ENCODE results near the gene NINL. TPM values are rescaled to one million over a fixed set of nuclear protein-coding genes. Genes with fewer than 3 reads are reported as not detected.

NINL gene
- polyA plus RNA-seq, 1 of the 3 experiments (the other 2 are of a cell fraction) = 22.5 TPM

DNA sequence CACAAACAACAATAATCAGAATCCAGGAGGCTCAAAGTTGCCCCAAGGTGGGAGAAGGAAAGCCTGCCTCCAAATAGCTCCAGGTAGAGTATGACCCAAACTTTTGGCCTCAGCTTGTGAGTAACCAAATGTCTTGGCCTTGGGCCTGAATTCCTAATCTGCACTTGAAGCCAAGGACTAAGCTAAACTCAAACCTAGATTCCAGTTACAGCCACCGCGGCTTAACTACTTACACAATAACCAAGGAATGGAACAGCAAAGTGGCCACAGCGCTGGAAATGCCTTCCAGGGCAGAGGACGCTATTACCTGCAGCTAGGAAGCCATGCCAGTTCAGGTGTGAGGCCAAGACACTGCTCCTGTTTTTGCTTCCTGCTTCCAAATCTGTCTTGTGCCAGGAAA, 4.6 kb downstream of the NINL start:
- DNase-seq = no peak
- ChIA-PET POLR2A (no interaction called here), CTCF (no interaction called here)
- H3K4me3 ChIP-seq (ENCODE audit: low read depth in 2 of 2, low read length in 1 of 2) = no peak overlapping the region
- WGBS (ENCODE audit: low lambda C conversion rate) = 71% methylated on average over 4 of the region's 4 CpGs
- H3K4me1 ChIP-seq (ENCODE audit: control insufficient read depth in 1 of 2, insufficient read depth in 2 of 2, low read depth in 1 of 2, low read length in 1 of 2) = no peaks in the 10 kb centered on the region; a peak in 1 of 4 replicates
- H3K9me2 ChIP-seq = no peaks in the 10 kb centered on the region
- no peaks in the 10 kb centered on the region for H3K9me3 ChIP-seq
- H3K27me3 ChIP-seq (ENCODE audit: insufficient read depth) = no peaks in the 10 kb centered on the region
- peaks cover 88% of the 10 kb centered on the region for H3K79me2 ChIP-seq (ENCODE audit: insufficient read depth)
- no peaks in the 10 kb centered on the region for H3K36me3 ChIP-seq (replicated peaks in 1 of 2; ENCODE audit: control insufficient read depth in 1 of 2, insufficient read depth in 2 of 2, low read length in 1 of 2)
- H3K4me2 ChIP-seq = no peak overlapping the region
- TF ChIP-seq, protein P1, sequence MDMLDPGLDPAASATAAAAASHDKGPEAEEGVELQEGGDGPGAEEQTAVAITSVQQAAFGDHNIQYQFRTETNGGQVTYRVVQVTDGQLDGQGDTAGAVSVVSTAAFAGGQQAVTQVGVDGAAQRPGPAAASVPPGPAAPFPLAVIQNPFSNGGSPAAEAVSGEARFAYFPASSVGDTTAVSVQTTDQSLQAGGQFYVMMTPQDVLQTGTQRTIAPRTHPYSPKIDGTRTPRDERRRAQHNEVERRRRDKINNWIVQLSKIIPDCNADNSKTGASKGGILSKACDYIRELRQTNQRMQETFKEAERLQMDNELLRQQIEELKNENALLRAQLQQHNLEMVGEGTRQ (IDR thresholded peaks at IDR 0.05; ENCODE audit: borderline replicate concordance, low read depth, low read length) = no peak
- TF ChIP-seq JUND (IDR thresholded peaks at IDR 0.05) (no peak), TAF1 (IDR thresholded peaks at IDR 0.05; ENCODE audit: borderline replicate concordance, low read depth, low read length) (no peak), NRF1 (IDR thresholded peaks at IDR 0.05; ENCODE audit: low read depth, low read length) (no peak), SIN3A (IDR thresholded peaks at IDR 0.05; ENCODE audit: borderline replicate concordance, low read depth, low read length) (no peak), RXRA (IDR thresholded peaks at IDR 0.05; ENCODE audit: borderline replicate concordance, low read depth) (no peak), FOXM1 (IDR thresholded peaks at IDR 0.05; ENCODE audit: low read depth) (no peak), NFIC (IDR thresholded peaks at IDR 0.05; ENCODE audit: borderline replicate concordance) (no peak), YY1 (IDR thresholded peaks at IDR 0.05; ENCODE audit: low read depth) (no peak), PBX3 (IDR thresholded peaks at IDR 0.05) (no peak)
- no peaks in the 10 kb centered on the region for H3F3A ChIP-seq (replicated peaks; ENCODE audit: insufficient read depth)
- H2AFZ ChIP-seq (ENCODE audit: low read depth) = no peak overlapping the region
- peaks cover 15% of the 10 kb centered on the region; the same call in 1 of the 2 replicates for H4K20me1 ChIP-seq (ENCODE audit: insufficient read depth)
- H3K27ac ChIP-seq (ENCODE audit: low read depth in 2 of 2, low read length in 1 of 2) = no peak overlapping the region
- H3K9ac ChIP-seq = no peak overlapping the region

- ChIA-PET POLR2A (no interaction called here), CTCF (interaction anchor here (0.6 kb wide), 1 partner anchor 83 kb away, joined by 3 read pairs; no protein-coding TSS in a partner anchor)
- no peak overlapping the region for H3K27ac ChIP-seq (ENCODE audit: low read depth in 2 of 2, low read length in 1 of 2)
- no peaks in the 10 kb centered on the region for H3K27me3 ChIP-seq (ENCODE audit: insufficient read depth)
- no peaks in the 10 kb centered on the region for H3K9me2 ChIP-seq
- H3K4me3 ChIP-seq (ENCODE audit: low read depth in 2 of 2, low read length in 1 of 2) = no peak overlapping the region
- 89% methylated on average over 9 of the region's 11 CpGs for WGBS (ENCODE audit: low lambda C conversion rate)
- no peak overlapping the region for H3K4me2 ChIP-seq
- H3K79me2 ChIP-seq (ENCODE audit: insufficient read depth) = peaks cover 98% of the 10 kb centered on the region
- H3K9ac ChIP-seq = no peak overlapping the region
- peaks cover 0 to 4% of the 10 kb centered on the region in 2 experiments; a peak in 1 of 4 replicates for H3K4me1 ChIP-seq (ENCODE audit: control insufficient read depth in 1 of 2, insufficient read depth in 2 of 2, low read depth in 1 of 2, low read length in 1 of 2)
- H3F3A ChIP-seq (replicated peaks; ENCODE audit: insufficient read depth) = no peaks in the 10 kb centered on the region
- H3K9me3 ChIP-seq = no peaks in the 10 kb centered on the region
- no peak for DNase-seq
- TF ChIP-seq REST (IDR thresholded peaks at IDR 0.05; ENCODE audit: low read depth, low read length) (no peak), TCF12 (IDR thresholded peaks at IDR 0.05) (no peak), EZH2phosphoT487 (IDR thresholded peaks at IDR 0.05; ENCODE audit: borderline replicate concordance, low read depth) (no peak), SMC3 (IDR thresholded peaks at IDR 0.05; ENCODE audit: low read depth, low read length) (no peak), MAX (IDR thresholded peaks at IDR 0.05; ENCODE audit: low read depth) (no peak), CHD2 (IDR thresholded peaks at IDR 0.05; ENCODE audit: low read length, partially characterized antibody) (no peak)
- TF ChIP-seq, protein P1 (IDR thresholded peaks at IDR 0.05; ENCODE audit: borderline replicate concordance, low read depth, low read length) = no peak
- TF ChIP-seq, protein P2, sequence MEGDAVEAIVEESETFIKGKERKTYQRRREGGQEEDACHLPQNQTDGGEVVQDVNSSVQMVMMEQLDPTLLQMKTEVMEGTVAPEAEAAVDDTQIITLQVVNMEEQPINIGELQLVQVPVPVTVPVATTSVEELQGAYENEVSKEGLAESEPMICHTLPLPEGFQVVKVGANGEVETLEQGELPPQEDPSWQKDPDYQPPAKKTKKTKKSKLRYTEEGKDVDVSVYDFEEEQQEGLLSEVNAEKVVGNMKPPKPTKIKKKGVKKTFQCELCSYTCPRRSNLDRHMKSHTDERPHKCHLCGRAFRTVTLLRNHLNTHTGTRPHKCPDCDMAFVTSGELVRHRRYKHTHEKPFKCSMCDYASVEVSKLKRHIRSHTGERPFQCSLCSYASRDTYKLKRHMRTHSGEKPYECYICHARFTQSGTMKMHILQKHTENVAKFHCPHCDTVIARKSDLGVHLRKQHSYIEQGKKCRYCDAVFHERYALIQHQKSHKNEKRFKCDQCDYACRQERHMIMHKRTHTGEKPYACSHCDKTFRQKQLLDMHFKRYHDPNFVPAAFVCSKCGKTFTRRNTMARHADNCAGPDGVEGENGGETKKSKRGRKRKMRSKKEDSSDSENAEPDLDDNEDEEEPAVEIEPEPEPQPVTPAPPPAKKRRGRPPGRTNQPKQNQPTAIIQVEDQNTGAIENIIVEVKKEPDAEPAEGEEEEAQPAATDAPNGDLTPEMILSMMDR (IDR thresholded peaks at IDR 0.05) = no peak
- peaks cover 16% of the 10 kb centered on the region; the same call in 1 of the 2 replicates for H4K20me1 ChIP-seq (ENCODE audit: insufficient read depth)
- no peak overlapping the region for H2AFZ ChIP-seq (ENCODE audit: low read depth)
- no peaks in the 10 kb centered on the region for H3K36me3 ChIP-seq (replicated peaks in 1 of 2; ENCODE audit: control insufficient read depth in 1 of 2, insufficient read depth in 2 of 2, low read length in 1 of 2)
Observed at GRCh38 chr20:25579081-25579770, 6.1 kb downstream of the NINL start.

Data from SK-N-SH (cell line).